ENCODE measurements around the gene ASH1L.

DNA sequence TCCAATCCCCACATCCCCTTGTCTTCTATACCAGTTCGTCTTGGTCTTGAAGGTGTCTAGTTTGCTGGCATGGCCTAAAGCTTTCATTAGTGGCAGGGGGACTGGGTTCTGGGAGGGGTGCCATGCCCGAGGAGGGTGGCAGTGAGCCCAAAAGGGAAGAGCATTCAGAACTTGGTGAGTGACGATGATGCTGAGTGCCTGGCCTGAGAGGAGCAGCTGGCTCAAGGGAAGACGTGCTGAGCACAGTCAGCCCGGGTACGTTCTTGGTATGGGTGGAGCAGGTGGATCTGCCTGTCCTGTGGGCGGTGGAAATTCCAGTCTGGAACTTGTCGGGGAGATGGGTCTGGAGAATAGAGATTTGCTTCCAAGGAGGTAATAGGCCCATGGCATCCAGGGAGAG lies 249.3 kb downstream of the ASH1L start:
- TF ChIP-seq ARNT (IDR thresholded peaks at IDR 0.05) (no peak), FOXM1 (IDR thresholded peaks at IDR 0.05; ENCODE audit: borderline replicate concordance) (no peak), TARDBP (IDR thresholded peaks at IDR 0.05) (no peak)
